Cardiac septum (tissue), 1 donor: ENCODE results near the gene RASSF10. TPM values are rescaled to one million over a fixed set of nuclear protein-coding genes. Genes with fewer than 3 reads are reported as not detected.
"Not testable (repeated sequence)": the region's sequence is repeated elsewhere in the genome, so short reads cannot be mapped to it uniquely, and the experiment has no call there.

ENCODE experiments used
- DNase-seq: peaks from one replicate; pipeline ENCODE4 v3.0.0-alpha.2; 2020; ENCODE audit warnings: low spot score
- intact Hi-C: fragments of 100-400 bp; cut with DNase I; formaldehyde crosslinking; loops from one replicate; pipeline ENCODE4 v1.14.0; 2022
- total RNA-seq: library from RNA; stranded (reverse); fragmentation: NEBNext Ultra II Directional; extraction: Animal tissue kit (Norgen Biotek cat#: 25700); gene quantifications from one replicate; pipeline ENCODE4 v1.2.1, GENCODE V29; 2021
- donor health status: DM: no; HTN: no; CAD: no.

The RASSF10 gene
- total RNA-seq, 1 donor from 2014 or later: 0.08 TPM

- intact Hi-C loops: no loop called here
- DNase-seq: no peak
These were observed 4.0 kb downstream of the RASSF10 start for GRCh38 chr11:13013054-13013488.

- intact Hi-C loops: no loop called here
- no peak for DNase-seq
These were observed 6.6 kb downstream of the RASSF10 start for GRCh38 chr11:13015753-13016152.

- intact Hi-C loops: no loop called here
- DNase-seq: no peak
These were observed 7.3 kb downstream of the RASSF10 start for GRCh38 chr11:13016415-13016814.

DNA sequence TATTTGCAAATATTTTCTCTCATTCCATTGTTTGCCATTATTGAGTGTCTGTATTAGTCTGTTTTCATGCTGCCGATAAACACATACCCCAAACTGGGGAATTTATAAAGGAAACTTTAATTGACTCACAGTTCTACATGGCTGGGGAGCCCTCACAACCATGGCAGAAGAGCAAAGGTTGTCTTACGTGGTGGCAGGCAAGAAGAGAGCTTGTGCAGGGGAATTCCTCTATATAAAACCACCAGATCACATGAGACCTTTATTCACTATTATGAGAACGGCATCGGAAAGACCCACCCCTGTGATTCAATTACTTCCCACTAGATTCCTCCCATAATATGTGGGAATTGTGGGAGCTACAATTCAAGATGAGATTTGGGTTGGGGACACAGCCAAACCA, 10.2 kb downstream of the RASSF10 start:
- no peak for DNase-seq
- intact Hi-C loops: no loop called here

GRCh38 chr11:13023423-13023822, 14.3 kb downstream of the RASSF10 start:
- intact Hi-C loops: no loop called here
- DNase-seq: no peak

DNA sequence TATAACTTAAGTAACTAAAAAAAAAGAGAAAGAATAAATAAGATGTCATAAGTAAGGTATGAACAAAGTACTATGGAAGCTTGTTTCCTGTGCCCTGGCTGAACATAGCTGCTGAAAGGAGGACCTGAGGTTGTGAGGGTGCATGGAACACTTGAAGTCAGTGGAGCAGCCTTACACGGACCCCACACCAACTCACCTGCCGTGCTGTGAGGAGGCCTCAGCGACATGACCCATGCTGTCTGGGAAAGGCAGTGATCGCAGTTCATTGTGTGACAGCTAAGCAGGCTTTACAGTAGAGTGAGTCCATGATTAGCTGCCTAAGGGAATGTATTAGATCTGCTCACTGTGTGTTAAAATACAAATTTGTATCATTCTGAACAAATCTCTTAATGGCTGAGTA, 17.6 kb downstream of the RASSF10 start:
- DNase-seq: no peak
- intact Hi-C loops: no loop called here

- intact Hi-C loops: no loop called here
- no peak for DNase-seq
These were observed 19.2 kb downstream of the RASSF10 start for GRCh38 chr11:13028322-13028721.

GRCh38 chr11:13029872-13030271, 20.8 kb downstream of the RASSF10 start:
- intact Hi-C loops: no loop called here
- no peak for DNase-seq

GRCh38 chr11:13030857-13031256, 21.7 kb downstream of the RASSF10 start:
- DNase-seq: no peak
- intact Hi-C loops: no loop called here

- DNase-seq: no peak
- intact Hi-C loops: no loop called here
These were observed 22.2 kb downstream of the RASSF10 start for GRCh38 chr11:13031349-13031748.

- DNase-seq: no peak
- intact Hi-C loops: no loop called here
These were observed 24.8 kb downstream of the RASSF10 start for GRCh38 chr11:13033760-13034533.

GRCh38 chr11:13035711-13036110, 26.6 kb downstream of the RASSF10 start:
- intact Hi-C loops: no loop called here
- DNase-seq: no peak

GRCh38 chr11:13036235-13036634, 27.1 kb downstream of the RASSF10 start:
- no peak for DNase-seq
- intact Hi-C loops: no loop called here

DNA sequence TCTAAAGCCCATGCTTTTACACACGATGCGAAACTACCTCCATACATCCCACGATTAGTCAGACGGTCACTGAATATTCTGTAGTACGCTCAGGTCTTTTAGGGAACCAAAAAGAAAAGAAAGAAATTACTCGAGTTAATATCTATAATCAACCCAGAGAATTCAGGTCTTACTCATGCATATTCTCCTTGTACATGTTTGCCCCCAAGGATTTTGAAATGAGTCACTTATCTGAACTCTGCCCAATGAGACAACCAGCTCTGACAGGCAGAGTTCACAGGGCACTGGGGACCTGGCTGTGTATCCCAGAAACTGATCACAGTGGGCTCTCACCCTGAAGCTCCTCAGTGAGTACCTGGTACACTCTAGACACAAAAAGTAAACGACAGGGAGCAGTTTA, 29.2 kb downstream of the RASSF10 start:
- intact Hi-C loops: no loop called here

GRCh38 chr11:13039126-13039525, 30.0 kb downstream of the RASSF10 start:
- DNase-seq: no peak
- intact Hi-C loops: no loop called here

More for the DNA sequence above, 29.2 kb downstream of the RASSF10 start:
- no peak for DNase-seq

GRCh38 chr11:13040969-13041561, 31.9 kb downstream of the RASSF10 start:
- intact Hi-C loops: no loop called here

GRCh38 chr11:13042873-13043342, 33.8 kb downstream of the RASSF10 start:
- intact Hi-C loops: no loop called here
- DNase-seq: no peak

More at GRCh38 chr11:13040969-13041561, 31.9 kb downstream of the RASSF10 start:
- no peak for DNase-seq

DNA sequence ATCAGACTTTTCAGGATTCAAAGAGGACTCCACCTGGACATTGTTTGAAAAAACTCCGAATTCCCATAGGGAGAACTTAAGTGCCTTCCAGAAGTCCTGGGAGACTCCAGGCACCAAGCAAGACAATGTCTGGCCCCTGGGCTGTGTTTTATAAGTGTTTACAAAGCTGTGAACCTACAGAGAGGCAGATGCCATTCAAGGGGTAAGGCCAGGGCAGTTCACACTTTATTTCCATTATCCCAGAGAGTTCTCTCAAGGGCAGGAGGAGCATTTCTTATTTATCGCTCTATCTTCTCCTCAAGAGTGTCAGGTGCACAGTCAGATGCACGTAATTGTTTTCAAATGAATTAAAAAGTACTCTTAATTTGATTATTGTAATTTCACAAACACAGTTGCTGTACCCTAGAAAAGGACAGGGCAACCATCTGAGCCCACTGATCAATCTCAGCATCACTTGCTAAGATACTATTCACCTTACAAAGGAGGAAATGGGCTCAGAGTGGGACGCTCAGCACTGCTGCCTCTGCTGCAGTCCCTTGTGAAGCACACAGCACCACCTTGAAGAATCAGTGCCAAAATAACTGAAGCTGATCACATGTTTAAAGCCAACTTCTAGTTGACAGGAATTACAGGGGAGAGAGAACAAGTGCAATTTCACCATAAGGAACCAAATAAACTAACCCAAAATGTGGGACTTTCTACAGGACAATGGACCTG, 35.0 kb downstream of the RASSF10 start:
- DNase-seq: no peak
- intact Hi-C loops: no loop called here

DNA sequence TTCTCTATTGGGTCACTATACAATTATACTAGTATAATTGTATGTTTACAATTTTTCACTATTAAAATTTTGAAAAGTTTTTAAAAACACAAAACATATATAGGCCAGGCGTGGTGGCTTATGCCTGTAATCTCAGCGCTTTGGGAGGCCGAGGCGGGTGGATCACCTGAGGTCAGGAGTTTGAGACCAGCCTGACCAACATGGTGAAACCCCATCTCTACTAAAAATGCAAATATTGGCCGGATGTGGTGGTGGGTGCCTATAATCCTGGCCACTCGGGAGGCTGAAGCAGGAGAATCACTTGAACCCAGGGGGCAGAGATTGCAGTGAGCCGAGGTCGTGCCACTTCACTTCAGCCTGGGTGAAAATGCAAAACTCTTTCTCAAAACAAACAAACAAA, 36.0 kb downstream of the RASSF10 start:
- intact Hi-C loops, DNase-seq: not testable (repeated sequence)

DNA sequence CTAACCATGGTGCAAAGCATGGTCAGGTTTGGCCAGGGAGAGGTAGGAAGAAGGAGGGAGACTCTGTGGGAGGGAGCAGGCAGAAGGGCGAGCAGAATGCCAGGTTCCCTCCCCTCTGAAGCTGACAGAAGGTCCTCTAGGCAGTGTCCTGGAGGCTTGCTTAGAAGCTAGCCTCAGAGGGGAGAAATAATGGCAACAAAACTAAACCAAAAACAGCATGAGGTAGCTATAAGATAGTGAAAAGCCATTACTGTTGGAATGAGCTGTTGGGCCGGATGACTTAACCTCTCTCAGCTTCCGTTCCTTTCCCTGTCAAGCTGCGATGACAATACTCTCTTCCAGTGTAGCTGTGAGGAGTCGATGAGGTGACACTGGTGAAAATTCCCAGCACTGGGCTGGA, 36.6 kb downstream of the RASSF10 start:
- no peak for DNase-seq
- intact Hi-C loops: no loop called here
